Suprapubic skin (tissue), 4 donors: Measurements from ENCODE around the gene SCD5. TPM values are rescaled to one million over a fixed set of nuclear protein-coding genes. Genes with fewer than 3 reads are reported as not detected.

ENCODE experiments used
- DNase-seq, 2 donors: peaks; one replicate each; pipeline ENCODE4 v3.0.0-alpha.2; 2019; ENCODE audit warnings: low spot score in 2 of 2
- H3K27ac ChIP-seq: fragments of 200-600 bp; sonication (generic); one replicate; pipeline ENCODE4 v1.5.1; 2019
- H3K27me3 ChIP-seq: fragments of 200-600 bp; sonication (generic); one replicate; pipeline ENCODE4 v1.5.1; 2019
- H3K36me3 ChIP-seq: fragments of 200-600 bp; sonication (generic); one replicate; pipeline ENCODE4 v1.5.1; 2019
- H3K4me1 ChIP-seq: fragments of 200-600 bp; sonication (generic); one replicate; pipeline ENCODE4 v1.5.1; 2019
- H3K4me3 ChIP-seq: fragments of 200-600 bp; sonication (generic); one replicate; pipeline ENCODE4 v1.5.1; 2019; ENCODE audit warnings: mild to moderate bottlenecking
- H3K9me3 ChIP-seq: fragments of 200-600 bp; sonication (generic); one replicate; pipeline ENCODE4 v1.5.1; 2019
- EP300 ChIP-seq: sonication (generic); formaldehyde crosslinking; IDR thresholded peaks from one replicate; pipeline ENCODE4 v1.6.1; 2017; ENCODE audit warnings: antibody characterized with exemption
- POLR2A ChIP-seq, 2 donors: fragments of 450-650 bp; IDR thresholded peaks; one replicate each; pipeline ENCODE4 v1.6.1; 2017; ENCODE audit warnings: antibody characterized with exemption in 2 of 2, mild to moderate bottlenecking in 2 of 2, moderate library complexity in 2 of 2
- POLR2AphosphoS5 ChIP-seq, 3 donors: sonication (generic); formaldehyde crosslinking; IDR thresholded peaks; one replicate each; pipeline ENCODE4 v1.6.1; 2017; ENCODE audit warnings: antibody characterized with exemption in 3 of 3
- WGBS: methylation state at CpG from one replicate; pipeline ENCODE4 v1.1.5; 2018; 5-methylcytosine and 5-hydroxymethylcytosine counted together
- total RNA-seq, 4 donors: library from RNA; depleted of rRNA; stranded (reverse); fragments of >200 nt; gene quantifications; one replicate each; pipeline ENCODE4 v1.1.0, GENCODE V29; 2016
- TF ChIP-seq, protein P1 (sequence below), 2 donors: fragments of 200-600 bp in 1 of 2; fragments of 450-650 bp in 1 of 2; sonication (generic) in 1 of 2; IDR thresholded peaks; one replicate each; pipeline ENCODE4 v1.5.1; 2016 to 2019; ENCODE audit warnings: antibody characterized with exemption in 2 of 2, mild to moderate bottlenecking in 1 of 2, moderate library complexity in 1 of 2

The SCD5 gene
- total RNA-seq, 4 donors from 2014 or later: 5.6 to 13.2 (median 7.6) TPM

DNA sequence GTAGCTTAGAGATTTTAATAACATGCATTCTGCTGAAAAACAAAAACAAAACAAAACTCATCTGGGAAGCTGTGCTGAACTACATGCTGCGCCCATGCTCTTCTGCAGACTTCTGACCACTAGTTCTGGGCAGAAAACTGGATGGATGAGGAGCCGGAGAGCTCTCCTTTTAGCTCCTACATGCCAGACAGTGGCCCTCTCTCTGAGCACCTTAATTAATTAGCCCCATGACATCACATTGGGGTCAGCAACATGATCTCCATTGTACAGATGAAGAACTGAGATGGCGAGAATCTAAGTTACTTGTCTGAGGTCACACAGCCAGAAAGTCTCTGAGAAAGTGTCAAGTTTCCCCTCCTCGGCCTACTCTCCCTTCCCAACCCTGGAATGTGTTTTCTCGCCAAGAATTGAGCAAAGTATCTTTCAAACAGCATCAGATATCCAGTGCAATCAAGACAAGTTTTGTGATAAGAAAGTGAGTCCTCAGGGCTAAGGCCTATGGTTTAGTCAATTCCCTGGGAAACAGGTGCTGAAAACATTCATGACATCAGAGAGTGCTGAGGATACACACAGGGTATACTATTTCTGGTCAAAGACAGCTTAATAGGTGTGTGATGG, 21.6 kb downstream of the SCD5 start:
- whole genome bisulfite sequencing: 49% methylated on average over 5 of the region's 5 CpGs
- TF ChIP-seq POLR2AphosphoS5 (IDR thresholded peaks at IDR 0.05): no peak
- Histone ChIP-seq H3K4me3 (no peak overlapping the region), H3K27me3 (no peaks in the 10 kb centered on the region), H3K4me1 (peaks cover 9% of the 10 kb centered on the region), H3K27ac (no peak overlapping the region), H3K36me3 (no peaks in the 10 kb centered on the region), H3K9me3 (no peaks in the 10 kb centered on the region)
- no peak for DNase-seq

DNA sequence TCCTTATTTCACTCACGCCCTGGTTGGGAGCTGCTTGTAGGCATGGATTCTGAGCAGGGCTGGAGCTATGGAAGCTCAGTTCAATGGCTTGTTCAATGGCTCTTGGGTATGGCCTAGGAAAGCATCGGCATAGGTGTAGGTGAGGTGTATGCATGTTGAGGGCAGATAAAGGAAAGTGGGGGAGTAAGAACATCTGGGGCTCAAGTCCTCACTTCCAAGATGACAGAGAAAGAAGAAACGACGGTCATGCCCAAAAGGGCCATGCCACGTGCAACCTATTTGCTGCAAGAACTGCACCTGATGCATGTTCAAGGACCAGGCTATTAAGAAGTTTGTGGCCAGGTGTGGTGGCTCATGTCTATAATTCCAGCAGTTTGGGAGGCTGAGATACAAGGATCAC, 23.4 kb downstream of the SCD5 start:
- H3K9me3 ChIP-seq: no peaks in the 10 kb centered on the region
- WGBS: 91% methylated on average over 5 of the region's 5 CpGs
- no peaks in the 10 kb centered on the region for H3K4me1 ChIP-seq
- TF ChIP-seq POLR2A (IDR thresholded peaks at IDR 0.05) (no peak), POLR2AphosphoS5 (IDR thresholded peaks at IDR 0.05) (no peak), EP300 (no peak)
- TF ChIP-seq, protein P1, sequence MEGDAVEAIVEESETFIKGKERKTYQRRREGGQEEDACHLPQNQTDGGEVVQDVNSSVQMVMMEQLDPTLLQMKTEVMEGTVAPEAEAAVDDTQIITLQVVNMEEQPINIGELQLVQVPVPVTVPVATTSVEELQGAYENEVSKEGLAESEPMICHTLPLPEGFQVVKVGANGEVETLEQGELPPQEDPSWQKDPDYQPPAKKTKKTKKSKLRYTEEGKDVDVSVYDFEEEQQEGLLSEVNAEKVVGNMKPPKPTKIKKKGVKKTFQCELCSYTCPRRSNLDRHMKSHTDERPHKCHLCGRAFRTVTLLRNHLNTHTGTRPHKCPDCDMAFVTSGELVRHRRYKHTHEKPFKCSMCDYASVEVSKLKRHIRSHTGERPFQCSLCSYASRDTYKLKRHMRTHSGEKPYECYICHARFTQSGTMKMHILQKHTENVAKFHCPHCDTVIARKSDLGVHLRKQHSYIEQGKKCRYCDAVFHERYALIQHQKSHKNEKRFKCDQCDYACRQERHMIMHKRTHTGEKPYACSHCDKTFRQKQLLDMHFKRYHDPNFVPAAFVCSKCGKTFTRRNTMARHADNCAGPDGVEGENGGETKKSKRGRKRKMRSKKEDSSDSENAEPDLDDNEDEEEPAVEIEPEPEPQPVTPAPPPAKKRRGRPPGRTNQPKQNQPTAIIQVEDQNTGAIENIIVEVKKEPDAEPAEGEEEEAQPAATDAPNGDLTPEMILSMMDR (IDR thresholded peaks at IDR 0.05): no peak
- no peak overlapping the region for H3K27ac ChIP-seq
- no peak for DNase-seq
- no peaks in the 10 kb centered on the region for H3K27me3 ChIP-seq
- H3K4me3 ChIP-seq: no peak overlapping the region
- no peaks in the 10 kb centered on the region for H3K36me3 ChIP-seq

DNA sequence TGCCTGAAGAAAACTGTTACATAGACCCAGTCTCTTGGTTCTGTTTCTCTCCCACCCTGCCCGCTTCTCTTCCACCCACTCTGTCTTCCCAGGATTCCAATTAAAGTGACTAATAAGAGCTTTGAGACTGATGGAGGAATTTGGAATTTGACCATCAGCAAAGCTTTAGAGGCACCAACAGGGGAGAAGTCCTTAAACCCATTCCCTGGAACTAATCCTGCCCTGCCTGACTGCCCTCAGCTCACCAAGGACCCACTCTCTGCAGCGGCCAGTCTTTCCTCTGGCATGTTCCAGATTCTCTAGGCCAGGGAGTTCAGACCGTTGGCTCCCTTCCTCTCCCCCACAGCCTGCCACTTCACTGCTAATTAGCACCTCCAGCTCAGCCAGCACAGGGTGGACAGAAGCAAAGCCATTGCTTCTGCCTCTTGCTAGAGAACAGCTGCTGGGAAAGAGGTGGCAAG, 23.9 kb downstream of the SCD5 start:
- no peaks in the 10 kb centered on the region for H3K36me3 ChIP-seq
- H3K4me3 ChIP-seq: no peak overlapping the region
- WGBS: 68% methylated on average over 3 of the region's 3 CpGs
- no peaks in the 10 kb centered on the region for H3K27me3 ChIP-seq
- DNase-seq: no peak
- no peaks in the 10 kb centered on the region for H3K9me3 ChIP-seq
- no peak overlapping the region for H3K27ac ChIP-seq
- H3K4me1 ChIP-seq: no peaks in the 10 kb centered on the region
- TF ChIP-seq POLR2AphosphoS5 (IDR thresholded peaks at IDR 0.05) (no peak), POLR2A (IDR thresholded peaks at IDR 0.05) (no peak), EP300 (no peak)
- TF ChIP-seq, protein P1 (IDR thresholded peaks at IDR 0.05): no peak

DNA sequence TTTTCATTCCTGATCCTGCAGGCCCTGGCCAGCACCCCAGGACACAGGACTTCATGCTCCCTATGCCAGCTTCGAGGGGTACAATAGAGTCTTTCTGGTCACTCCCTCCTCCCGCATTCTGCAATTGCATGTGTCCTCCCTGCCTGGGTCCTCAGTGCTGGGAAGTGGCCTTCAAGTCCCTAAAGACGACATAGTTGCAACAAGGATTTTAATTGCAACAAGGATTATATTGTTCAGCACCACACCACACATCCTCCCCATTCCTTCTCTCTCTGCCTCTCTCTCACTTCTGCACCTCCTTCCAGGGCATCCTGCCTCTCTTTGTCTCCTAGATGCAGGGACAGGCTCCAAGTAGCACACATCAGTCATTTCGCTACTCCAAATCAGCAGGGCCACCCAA, 25.5 kb downstream of the SCD5 start:
- H3K27me3 ChIP-seq: no peaks in the 10 kb centered on the region
- TF ChIP-seq EP300 (no peak), POLR2A (IDR thresholded peaks at IDR 0.05) (no peak), POLR2AphosphoS5 (IDR thresholded peaks at IDR 0.05) (no peak)
- TF ChIP-seq, protein P1 (IDR thresholded peaks at IDR 0.05): no peak
- WGBS: 88% methylated on average over 4 of the region's 4 CpGs
- no peak overlapping the region for H3K4me3 ChIP-seq
- no peak overlapping the region for H3K27ac ChIP-seq
- no peaks in the 10 kb centered on the region for H3K9me3 ChIP-seq
- DNase-seq: no peak
- H3K36me3 ChIP-seq: no peaks in the 10 kb centered on the region
- no peaks in the 10 kb centered on the region for H3K4me1 ChIP-seq

DNA sequence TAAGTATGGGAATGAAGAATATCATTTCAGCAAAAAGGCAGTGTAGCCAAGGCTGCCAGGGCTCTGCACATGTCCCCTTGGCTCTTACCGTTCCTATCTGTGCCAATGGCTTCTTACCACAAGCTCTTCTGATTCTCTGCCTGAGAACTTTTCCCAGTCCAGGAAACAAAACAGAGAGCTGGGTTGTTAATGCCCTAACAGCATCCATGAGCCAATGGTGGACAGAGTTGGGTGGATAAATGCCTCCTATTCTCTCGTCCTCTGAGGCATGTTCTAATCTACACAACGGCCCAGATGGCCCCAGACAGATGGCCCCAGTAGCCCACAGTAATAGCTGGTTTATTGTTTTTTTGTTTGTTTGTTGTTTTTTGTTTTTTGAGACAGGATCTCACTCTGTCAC, 28.0 kb downstream of the SCD5 start:
- H3K27me3 ChIP-seq: no peaks in the 10 kb centered on the region
- no peak overlapping the region for H3K4me3 ChIP-seq
- no peaks in the 10 kb centered on the region for H3K36me3 ChIP-seq
- DNase-seq: no peak
- no peak for TF ChIP-seq POLR2A (IDR thresholded peaks at IDR 0.05)
- H3K27ac ChIP-seq: no peak overlapping the region
- no peaks in the 10 kb centered on the region for H3K9me3 ChIP-seq
- H3K4me1 ChIP-seq: no peaks in the 10 kb centered on the region
- WGBS: 35% methylated on average over 3 of the region's 3 CpGs

DNA sequence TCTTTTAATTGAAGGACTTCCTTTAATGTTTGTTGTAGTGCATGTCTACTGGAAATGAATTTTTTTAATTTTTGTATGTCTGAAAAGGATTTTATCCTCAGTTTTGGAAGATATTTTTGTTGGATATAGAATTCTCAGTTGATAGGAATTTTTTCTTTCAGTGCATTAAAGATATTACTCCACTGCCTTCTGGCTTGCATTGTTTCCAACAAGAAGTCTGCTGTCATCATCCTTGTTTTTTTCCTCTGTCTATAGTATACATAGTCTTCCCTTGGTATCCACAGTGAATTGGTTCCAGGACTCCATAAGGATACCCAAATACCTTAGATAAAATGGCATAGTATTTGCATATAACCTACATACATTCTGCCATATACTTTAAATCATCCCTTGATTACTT, 33.5 kb downstream of the SCD5 start:
- Histone ChIP-seq H3K27me3 (no peaks in the 10 kb centered on the region), H3K27ac (no peak overlapping the region), H3K9me3 (peaks cover 4% of the 10 kb centered on the region), H3K36me3 (no peaks in the 10 kb centered on the region), H3K4me1 (no peaks in the 10 kb centered on the region), H3K4me3 (no peak overlapping the region)
- TF ChIP-seq EP300: no peak
- TF ChIP-seq, protein P1 (IDR thresholded peaks at IDR 0.05): no peak
- TF ChIP-seq POLR2AphosphoS5 (IDR thresholded peaks at IDR 0.05): no peak
- no peak for TF ChIP-seq POLR2A (IDR thresholded peaks at IDR 0.05)
- DNase-seq: no peak
